22Rv1 (cell line): Measurements from ENCODE around the gene TUBB2B.

Source experiments
- CTCF ChIP-seq: fragments of 450-650 bp; IDR thresholded peaks from 2 replicates; pipeline ENCODE4 v1.5.1; 2017; ENCODE audit warnings: mild to moderate bottlenecking
- ZFX ChIP-seq: fragments of 450-650 bp; IDR thresholded peaks from 2 replicates; pipeline ENCODE4 v1.6.1; 2017; ENCODE audit warnings: antibody characterized with exemption, borderline replicate concordance

DNA sequence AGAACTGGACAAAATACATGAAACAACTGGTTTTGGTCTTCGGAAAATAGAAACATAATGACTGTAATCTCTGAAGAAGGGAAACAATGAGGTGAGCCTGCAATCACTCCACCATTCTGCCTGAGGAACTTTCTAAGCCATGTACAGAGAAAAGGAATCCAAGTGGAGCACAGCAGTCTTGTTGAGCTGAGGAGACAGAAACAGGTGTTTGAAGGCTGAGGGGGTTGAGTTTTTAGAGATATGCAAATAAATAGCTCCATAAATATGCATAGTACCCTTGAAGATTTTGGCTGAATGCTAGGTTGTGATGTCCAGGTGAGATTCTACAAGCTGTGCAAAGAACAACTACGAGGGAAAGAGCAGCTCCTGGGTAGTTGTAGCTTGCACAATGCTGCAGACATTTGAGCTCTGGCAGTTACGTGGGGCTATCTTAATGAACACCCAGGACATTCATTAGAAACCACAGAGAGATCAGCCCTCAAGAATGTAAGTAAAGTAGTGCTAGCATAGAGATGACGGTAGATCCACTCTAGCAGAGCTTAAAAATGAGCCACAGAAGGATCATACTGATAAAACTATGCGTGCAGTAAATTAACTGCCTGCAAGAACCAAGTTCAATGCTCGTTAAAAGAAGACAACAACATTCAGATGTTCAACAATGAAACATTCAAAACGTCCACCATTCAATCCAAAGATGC, 24.3 kb downstream of the TUBB2B start:
- TF ChIP-seq CTCF, result no peak
- no peak for TF ChIP-seq ZFX
